ENCODE results near the gene SERPINA5. TPM values are rescaled to one million over a fixed set of nuclear protein-coding genes. Genes with fewer than 3 reads are reported as not detected.

SERPINA5 gene
- total RNA-seq, 3 donors from 2014 or later (not counting 1 experiment from before 2014, with no cell fraction given): not detected

- Mint-ChIP-seq H3K9me3 (no peaks in the 10 kb centered on the region), H3K27me3 (ENCODE audit: low read depth in 2 of 2) (peaks cover 0 to 2% of the 10 kb centered on the region in 2 donors), H3K36me3 (no peaks in the 10 kb centered on the region), H3K27ac (no peak overlapping the region), H3K4me1 (no peaks in the 10 kb centered on the region), H3K4me3 (no peak overlapping the region)
- no peak for ATAC-seq
- Histone ChIP-seq H3K4me3 (ENCODE audit: low read length) (no peak overlapping the region), H3K36me3 (ENCODE audit: control insufficient read depth, insufficient read depth, low read length) (no peaks in the 10 kb centered on the region), H3K4me1 (ENCODE audit: control insufficient read depth, insufficient read depth, low read length) (no peaks in the 10 kb centered on the region), H3K27me3 (ENCODE audit: control insufficient read depth, insufficient read depth, low read length) (no peaks in the 10 kb centered on the region), H3K27ac (ENCODE audit: low read length) (no peak overlapping the region), H3K9me3 (ENCODE audit: control insufficient read depth, insufficient read depth, low read length) (no peaks in the 10 kb centered on the region)
- TF ChIP-seq, protein P1, sequence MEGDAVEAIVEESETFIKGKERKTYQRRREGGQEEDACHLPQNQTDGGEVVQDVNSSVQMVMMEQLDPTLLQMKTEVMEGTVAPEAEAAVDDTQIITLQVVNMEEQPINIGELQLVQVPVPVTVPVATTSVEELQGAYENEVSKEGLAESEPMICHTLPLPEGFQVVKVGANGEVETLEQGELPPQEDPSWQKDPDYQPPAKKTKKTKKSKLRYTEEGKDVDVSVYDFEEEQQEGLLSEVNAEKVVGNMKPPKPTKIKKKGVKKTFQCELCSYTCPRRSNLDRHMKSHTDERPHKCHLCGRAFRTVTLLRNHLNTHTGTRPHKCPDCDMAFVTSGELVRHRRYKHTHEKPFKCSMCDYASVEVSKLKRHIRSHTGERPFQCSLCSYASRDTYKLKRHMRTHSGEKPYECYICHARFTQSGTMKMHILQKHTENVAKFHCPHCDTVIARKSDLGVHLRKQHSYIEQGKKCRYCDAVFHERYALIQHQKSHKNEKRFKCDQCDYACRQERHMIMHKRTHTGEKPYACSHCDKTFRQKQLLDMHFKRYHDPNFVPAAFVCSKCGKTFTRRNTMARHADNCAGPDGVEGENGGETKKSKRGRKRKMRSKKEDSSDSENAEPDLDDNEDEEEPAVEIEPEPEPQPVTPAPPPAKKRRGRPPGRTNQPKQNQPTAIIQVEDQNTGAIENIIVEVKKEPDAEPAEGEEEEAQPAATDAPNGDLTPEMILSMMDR (IDR thresholded peaks at IDR 0.05): no peak
- DNase-seq: no peak
- intact Hi-C loops (cut with micrococcal nuclease): no loop called here
- 71% methylated on average over 7 of the region's 7 CpGs for WGBS (ENCODE audit: insufficient coverage)
Measured at GRCh38 chr14:94571395-94571794, 9.8 kb upstream of the SERPINA5 start.

DNA sequence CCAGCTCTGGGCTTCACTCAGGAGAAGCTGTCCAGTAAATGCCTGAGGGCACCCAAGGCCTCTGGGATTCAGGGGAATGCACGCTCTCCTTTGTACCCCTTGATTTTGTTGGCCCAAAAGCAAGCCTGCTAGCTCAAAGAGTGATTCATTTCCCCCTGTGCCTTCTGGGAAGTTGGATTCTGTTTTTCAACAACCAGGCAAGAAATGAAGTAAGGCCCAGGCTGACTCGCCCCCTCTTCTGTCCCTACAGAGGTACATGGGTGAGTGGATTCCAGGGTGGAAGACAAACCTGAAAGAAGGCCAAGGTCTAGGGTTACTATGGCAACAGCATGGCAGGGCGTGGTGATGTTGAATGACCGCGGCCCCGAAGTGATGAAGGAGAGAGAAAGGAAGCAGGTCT, 9.3 kb upstream of the SERPINA5 start:
- DNase-seq (no peak), ATAC-seq (no peak)
- H3K36me3 Mint-ChIP-seq: no peaks in the 10 kb centered on the region
- no peak overlapping the region for H3K4me3 Mint-ChIP-seq
- no peaks in the 10 kb centered on the region for H3K4me1 Mint-ChIP-seq
- no peaks in the 10 kb centered on the region for H3K9me3 Mint-ChIP-seq
- H3K9me3 ChIP-seq (ENCODE audit: control insufficient read depth, insufficient read depth, low read length): no peaks in the 10 kb centered on the region
- no peak overlapping the region for H3K27ac Mint-ChIP-seq
- no peak overlapping the region for H3K4me3 ChIP-seq (ENCODE audit: low read length)
- intact Hi-C loops (cut with micrococcal nuclease): no loop called here
- no peak overlapping the region for H3K27ac ChIP-seq (ENCODE audit: low read length)
- WGBS (ENCODE audit: insufficient coverage): 85% methylated on average over 6 of the region's 6 CpGs
- TF ChIP-seq, protein P1 (IDR thresholded peaks at IDR 0.05): no peak
- H3K27me3 Mint-ChIP-seq (ENCODE audit: low read depth in 2 of 2): no peaks in the 10 kb centered on the region
- H3K4me1 ChIP-seq (ENCODE audit: control insufficient read depth, insufficient read depth, low read length): no peaks in the 10 kb centered on the region
- H3K27me3 ChIP-seq (ENCODE audit: control insufficient read depth, insufficient read depth, low read length): no peaks in the 10 kb centered on the region
- H3K36me3 ChIP-seq (ENCODE audit: control insufficient read depth, insufficient read depth, low read length): no peaks in the 10 kb centered on the region

DNA sequence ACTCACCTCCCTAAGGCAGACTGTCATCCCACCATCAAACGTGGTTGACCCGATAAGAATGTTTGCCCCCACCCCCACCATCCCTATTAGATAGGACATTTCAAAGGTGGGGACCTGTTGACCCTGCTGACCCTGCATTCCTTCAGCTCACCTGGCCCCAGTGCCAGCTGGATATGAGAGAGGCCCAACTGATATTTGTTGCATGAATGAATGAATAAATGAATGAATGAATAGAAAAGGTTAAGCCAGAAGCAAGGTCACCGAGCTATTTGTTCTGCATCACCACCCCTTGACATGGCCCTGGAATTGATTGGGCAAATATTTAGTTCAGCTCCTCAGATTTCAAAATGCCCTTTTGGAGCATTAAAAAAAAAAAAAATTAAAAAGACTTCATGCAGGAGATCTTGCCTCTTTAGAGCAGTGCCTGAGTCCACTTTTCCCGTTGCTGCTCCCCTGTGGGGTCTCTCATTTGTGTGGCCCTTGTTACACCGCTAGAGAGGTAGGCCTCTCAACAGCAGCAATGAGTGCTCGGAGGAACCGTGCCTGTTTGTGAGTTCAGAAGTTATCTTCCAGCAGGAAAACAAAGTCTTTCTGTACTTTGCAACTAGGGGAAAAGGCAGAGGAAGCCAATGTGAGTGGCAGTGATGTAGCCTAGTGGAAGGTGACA, 8.5 kb upstream of the SERPINA5 start:
- ATAC-seq: no peak
- 82% methylated on average over 7 of the region's 7 CpGs for WGBS (ENCODE audit: insufficient coverage)
- DNase-seq: no peak
- intact Hi-C loops (cut with micrococcal nuclease): no loop called here
- Mint-ChIP-seq H3K27me3 (ENCODE audit: low read depth in 2 of 2) (no peaks in the 10 kb centered on the region), H3K4me1 (no peaks in the 10 kb centered on the region), H3K9me3 (no peaks in the 10 kb centered on the region), H3K27ac (no peak overlapping the region), H3K4me3 (no peak overlapping the region), H3K36me3 (no peaks in the 10 kb centered on the region)
- Histone ChIP-seq H3K4me1 (ENCODE audit: control insufficient read depth, insufficient read depth, low read length) (no peaks in the 10 kb centered on the region), H3K9me3 (ENCODE audit: control insufficient read depth, insufficient read depth, low read length) (no peaks in the 10 kb centered on the region), H3K27me3 (ENCODE audit: control insufficient read depth, insufficient read depth, low read length) (no peaks in the 10 kb centered on the region), H3K4me3 (ENCODE audit: low read length) (no peak overlapping the region), H3K36me3 (ENCODE audit: control insufficient read depth, insufficient read depth, low read length) (no peaks in the 10 kb centered on the region), H3K27ac (ENCODE audit: low read length) (no peak overlapping the region)
- TF ChIP-seq, protein P1 (IDR thresholded peaks at IDR 0.05): no peak

Measured in natural killer cell (primary cell).